ENCODE data around the gene PSMG3.

Gene PSMG3

DNA sequence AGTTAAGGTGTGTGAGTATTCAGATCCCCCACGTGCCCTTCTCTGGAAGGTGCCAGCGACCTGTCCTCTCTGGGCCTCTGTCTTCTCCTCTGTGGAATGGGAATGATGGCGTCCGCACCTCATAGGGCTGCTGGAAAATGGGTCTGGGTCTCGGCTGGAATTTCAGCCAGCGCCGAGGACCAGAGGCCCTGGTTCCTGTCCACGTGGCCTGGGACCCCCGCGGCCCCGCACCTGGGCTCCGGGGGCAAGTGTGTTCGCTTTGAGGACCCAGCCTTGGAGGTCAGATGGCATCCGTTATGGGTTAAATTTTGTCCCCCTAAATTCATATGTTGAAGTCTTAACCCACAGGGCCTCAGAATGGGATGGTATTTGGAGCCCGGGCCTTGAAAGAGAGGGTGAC is 32.6 kb upstream of the PSMG3 start:
- no peak for DNase-seq (ENCODE audit: low spot score)
- TF ChIP-seq, protein P1, sequence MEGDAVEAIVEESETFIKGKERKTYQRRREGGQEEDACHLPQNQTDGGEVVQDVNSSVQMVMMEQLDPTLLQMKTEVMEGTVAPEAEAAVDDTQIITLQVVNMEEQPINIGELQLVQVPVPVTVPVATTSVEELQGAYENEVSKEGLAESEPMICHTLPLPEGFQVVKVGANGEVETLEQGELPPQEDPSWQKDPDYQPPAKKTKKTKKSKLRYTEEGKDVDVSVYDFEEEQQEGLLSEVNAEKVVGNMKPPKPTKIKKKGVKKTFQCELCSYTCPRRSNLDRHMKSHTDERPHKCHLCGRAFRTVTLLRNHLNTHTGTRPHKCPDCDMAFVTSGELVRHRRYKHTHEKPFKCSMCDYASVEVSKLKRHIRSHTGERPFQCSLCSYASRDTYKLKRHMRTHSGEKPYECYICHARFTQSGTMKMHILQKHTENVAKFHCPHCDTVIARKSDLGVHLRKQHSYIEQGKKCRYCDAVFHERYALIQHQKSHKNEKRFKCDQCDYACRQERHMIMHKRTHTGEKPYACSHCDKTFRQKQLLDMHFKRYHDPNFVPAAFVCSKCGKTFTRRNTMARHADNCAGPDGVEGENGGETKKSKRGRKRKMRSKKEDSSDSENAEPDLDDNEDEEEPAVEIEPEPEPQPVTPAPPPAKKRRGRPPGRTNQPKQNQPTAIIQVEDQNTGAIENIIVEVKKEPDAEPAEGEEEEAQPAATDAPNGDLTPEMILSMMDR (IDR thresholded peaks at IDR 0.05; ENCODE audit: extremely low read depth, missing control alignments): no peak

DNA sequence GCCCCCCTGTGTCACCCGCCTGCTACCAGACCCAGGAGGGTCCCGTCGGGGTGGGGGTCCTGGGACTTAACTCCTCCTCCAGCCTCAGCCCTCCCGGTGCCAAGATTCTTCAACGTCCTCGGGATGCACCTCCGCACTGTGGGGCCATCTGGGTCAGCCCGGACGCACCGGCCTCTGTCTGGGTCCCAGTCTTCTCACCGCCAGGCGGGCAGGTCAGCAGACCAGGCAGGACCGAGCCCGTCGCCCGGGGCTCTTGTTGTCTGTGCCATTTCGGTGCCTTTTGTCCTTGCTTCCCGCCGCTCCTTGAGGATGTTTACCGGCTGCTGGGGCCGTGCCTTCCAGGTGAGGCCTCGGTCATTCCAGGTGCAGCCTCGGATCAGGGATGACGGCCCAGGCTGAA is 32.1 kb upstream of the PSMG3 start:
- TF ChIP-seq, protein P1 (IDR thresholded peaks at IDR 0.05; ENCODE audit: extremely low read depth, missing control alignments): no peak
- DNase-seq (ENCODE audit: low spot score): no peak

DNA sequence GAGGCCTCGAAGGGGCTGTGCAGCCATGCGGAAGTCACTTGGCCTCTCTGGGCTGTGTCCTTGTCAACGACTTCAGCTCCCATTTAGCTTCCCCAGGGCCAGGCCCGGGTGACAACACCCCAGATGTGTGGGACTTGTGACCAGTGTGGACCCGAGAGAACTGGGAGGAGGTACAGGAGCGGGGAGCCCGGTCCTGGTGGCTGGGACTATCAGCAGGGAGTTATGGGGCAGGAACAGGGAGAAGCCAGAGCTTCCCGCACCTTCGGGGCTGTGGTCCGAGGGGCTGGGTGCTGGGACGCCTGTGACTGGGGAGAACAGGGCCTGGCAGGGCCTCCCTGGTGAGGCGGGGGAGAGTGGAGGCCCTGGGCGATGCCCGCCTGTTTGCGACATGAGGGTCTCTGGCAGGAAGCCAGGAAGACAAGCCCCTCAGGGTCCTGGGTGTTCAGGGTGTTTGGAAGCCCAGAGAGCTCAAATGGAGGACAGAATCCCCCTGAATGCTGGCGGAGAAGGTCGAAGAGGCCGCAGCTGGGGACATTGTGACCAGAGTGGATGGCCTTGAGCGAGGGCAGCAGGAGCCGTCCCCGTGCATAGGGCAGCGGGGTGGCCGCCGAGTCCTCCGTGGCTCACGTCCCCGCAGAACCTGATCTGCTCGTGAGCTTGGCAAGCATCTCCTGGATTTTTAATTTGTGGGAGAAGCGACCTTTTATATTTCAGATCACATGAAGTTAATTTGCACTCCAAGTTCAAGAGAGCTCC is 30.0 kb upstream of the PSMG3 start:
- TF ChIP-seq, protein P1 (IDR thresholded peaks at IDR 0.05; ENCODE audit: extremely low read depth, missing control alignments): no peak
- no peak for DNase-seq (ENCODE audit: low spot score)

DNA sequence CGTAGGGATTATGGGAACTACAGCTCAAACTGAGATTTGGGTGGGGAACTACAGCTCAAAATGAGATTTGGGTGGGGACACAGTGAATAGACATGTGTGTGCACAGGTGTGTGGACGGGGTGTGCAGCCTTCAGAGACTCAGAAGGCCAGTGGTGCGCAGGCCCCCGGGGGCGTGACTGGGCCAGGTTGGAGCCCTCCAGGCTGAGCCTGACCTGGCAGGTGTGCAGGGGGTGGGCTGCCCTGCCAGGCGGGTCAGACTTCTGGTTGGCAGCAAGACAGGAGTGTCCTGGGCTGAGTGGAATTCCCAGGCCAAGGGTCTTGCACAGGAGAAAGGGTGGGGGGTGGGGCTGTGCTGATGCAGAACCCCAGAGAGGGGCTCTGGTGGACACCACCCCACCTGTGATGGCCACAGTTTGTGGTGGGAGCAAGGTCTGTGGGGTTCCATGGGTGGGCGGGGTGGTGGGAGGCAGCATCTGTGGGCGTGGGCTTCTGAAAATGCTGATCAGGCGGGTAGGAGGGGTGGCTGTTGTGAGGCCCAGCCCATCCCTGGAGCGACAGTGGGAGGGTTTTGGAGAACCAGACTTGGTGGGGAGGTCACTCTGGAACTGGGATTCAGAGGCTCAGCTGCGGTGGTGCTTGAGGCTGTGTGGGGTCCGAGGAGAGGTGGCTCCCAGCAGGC is 29.3 kb upstream of the PSMG3 start:
- TF ChIP-seq, protein P1 (IDR thresholded peaks at IDR 0.05; ENCODE audit: extremely low read depth, missing control alignments): no peak
- no peak for DNase-seq (ENCODE audit: low spot score)

DNA sequence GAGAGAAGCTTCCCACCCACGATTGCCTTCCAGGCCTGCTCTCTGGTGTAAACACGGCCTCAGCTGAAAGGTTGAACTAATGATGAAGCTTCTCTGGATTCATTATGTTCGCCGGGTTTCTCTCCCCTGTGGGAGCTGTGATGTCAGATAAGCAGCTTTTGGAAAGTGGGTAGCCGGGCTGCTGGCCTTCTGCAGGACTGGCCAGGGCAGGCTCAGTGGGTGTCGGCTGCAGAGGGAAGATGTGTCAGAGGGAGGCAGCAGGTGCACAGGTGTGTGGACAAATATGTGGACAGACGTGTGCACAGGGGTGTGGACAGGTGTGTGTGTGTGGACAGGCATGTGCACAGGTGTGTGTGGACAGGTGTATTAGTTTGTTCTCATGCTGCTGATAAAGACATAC is 28.5 kb upstream of the PSMG3 start:
- TF ChIP-seq, protein P1 (IDR thresholded peaks at IDR 0.05; ENCODE audit: extremely low read depth, missing control alignments): no peak
- DNase-seq (ENCODE audit: low spot score): no peak

DNA sequence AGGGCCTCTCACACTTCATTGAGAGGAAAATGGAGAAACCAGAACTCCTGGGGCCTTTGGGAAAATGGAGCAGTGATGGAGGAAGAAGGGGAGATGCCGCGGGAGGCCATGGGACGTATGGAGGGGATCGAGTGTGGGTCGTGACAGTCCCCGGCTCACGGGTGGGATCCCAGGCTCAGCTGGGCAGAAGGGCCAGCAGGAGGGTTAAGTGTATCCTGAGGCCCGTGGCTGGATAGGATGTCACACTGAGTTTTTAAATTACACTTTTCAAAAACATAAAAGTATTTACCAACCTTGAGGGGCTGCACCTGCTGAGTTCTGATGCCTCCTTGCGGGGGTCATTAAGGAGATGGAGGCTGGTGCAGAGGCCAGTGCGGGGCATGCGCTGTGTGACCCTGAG is 28.0 kb upstream of the PSMG3 start:
- DNase-seq (ENCODE audit: low spot score): no peak
- TF ChIP-seq, protein P1 (IDR thresholded peaks at IDR 0.05; ENCODE audit: extremely low read depth, missing control alignments): no peak

DNA sequence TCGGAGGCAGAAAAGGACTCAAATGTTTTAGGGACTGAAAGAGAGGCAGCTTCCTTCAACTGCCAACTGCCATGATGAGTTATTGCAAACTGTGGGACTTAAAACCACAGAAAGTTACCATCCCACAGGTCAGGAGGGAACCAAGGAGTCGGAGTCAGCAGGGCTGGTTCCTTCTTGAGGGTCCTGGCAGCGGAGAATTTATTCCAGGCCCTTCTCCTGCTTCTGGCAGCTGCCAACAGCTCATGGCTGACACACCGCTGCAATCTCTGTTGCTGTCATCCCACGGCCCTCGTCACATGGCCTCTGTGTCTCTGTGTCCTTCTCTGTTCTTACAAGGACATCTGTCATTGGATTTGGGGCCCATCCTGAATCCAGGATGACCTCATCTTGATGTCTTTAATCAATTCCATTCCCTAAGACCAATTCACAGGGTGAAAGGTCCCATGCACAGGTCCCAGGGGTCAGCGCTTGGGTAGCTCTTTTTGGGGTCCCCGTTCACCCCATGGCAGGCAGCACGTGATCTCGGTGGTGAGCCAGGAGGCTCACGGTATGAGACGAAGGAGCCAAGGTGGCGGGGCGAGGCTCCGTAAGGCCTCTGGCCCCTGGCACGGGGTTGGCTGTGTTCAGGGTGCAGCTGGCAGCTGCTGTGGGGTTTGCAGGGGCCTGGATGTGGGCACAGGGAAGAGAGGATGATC is 27.4 kb upstream of the PSMG3 start:
- DNase-seq (ENCODE audit: low spot score): no peak
- TF ChIP-seq, protein P1 (IDR thresholded peaks at IDR 0.05; ENCODE audit: extremely low read depth, missing control alignments): no peak

Data from GM20000 (cell line).